GM19468 (cell line): ENCODE measurements around the gene TMEM18.

Source experiments
- ATAC-seq: cut with Tn5 transposase; IDR thresholded peaks from one replicate; pipeline ENCODE4 v1.9.1; 2021; ENCODE audit warnings: mild to moderate bottlenecking, moderate library complexity, moderate number of reproducible peaks; ENCODE audit not compliant: unreplicated experiment; ENCODE audit errors: extremely low read depth

The TMEM18 gene

GRCh38 chr2:624096-624495 lies 53.1 kb downstream of the TMEM18 start:
- no peak for ATAC-seq

GRCh38 chr2:623130-623922 lies 53.9 kb downstream of the TMEM18 start:
- ATAC-seq = no peak

- no peak for ATAC-seq
These were observed 54.8 kb downstream of the TMEM18 start for GRCh38 chr2:622357-622756.

GRCh38 chr2:621303-622099 lies 55.7 kb downstream of the TMEM18 start:
- ATAC-seq = no peak

- ATAC-seq = no peak
These were observed 56.5 kb downstream of the TMEM18 start for GRCh38 chr2:620471-621302.

- no peak for ATAC-seq
These were observed 57.2 kb downstream of the TMEM18 start for GRCh38 chr2:620004-620403.

- ATAC-seq = no peak
These were observed 58.7 kb downstream of the TMEM18 start for GRCh38 chr2:618422-618990.

- ATAC-seq = no peak
These were observed 59.2 kb downstream of the TMEM18 start for GRCh38 chr2:618005-618404.
